DND-41 (cell line): ENCODE results near the gene VLDLR.

ENCODE experiments used
- CTCF ChIP-seq: IDR thresholded peaks from 2 replicates; pipeline ENCODE4 v1.5.1; 2012; ENCODE audit warnings: borderline replicate concordance, low read length, moderate library complexity, mild to moderate bottlenecking; ENCODE audit not compliant: poor library complexity, severe bottlenecking; ENCODE audit errors: extremely low read depth
- EZH2 ChIP-seq: IDR thresholded peaks from 3 replicates; pipeline ENCODE4 v1.6.1; 2012; ENCODE audit warnings: borderline replicate concordance, low read depth, mild to moderate bottlenecking, moderate library complexity, low read length, inconsistent platforms; ENCODE audit not compliant: severe bottlenecking

- TF ChIP-seq CTCF (no peak), EZH2 (no peak)
Measured at GRCh38 chr9:2611961-2612360, 9.6 kb upstream of the VLDLR start.
